B cell (primary cell): ENCODE measurements around the gene ZNF804A. TPM values are rescaled to one million over a fixed set of nuclear protein-coding genes. Genes with fewer than 3 reads are reported as not detected.

Experiments used
- ATAC-seq: fragments of 200-7000 bp; cut with Tn5 transposase; one replicate; pipeline ENCODE4 v1.10.0; 2021; ENCODE audit warnings: low read depth, mild to moderate bottlenecking, moderate number of reproducible peaks, moderate library complexity
- CTCF ChIA-PET: fragments of 350-600 bp; sonication (Branson Sonifier 250); formaldehyde crosslinking; loops from one replicate; lab custom pipeline; 2021; ENCODE audit warnings: antibody characterized with exemption, inconsistent platforms; lab: Charles Lee
- POLR2A ChIA-PET: fragments of 350-600 bp; sonication (Branson Sonifier 250); formaldehyde crosslinking; loops from one replicate; lab custom pipeline; 2021; ENCODE audit warnings: antibody characterized with exemption; lab: Charles Lee
- DNase-seq: peaks from one replicate; pipeline ENCODE4 v3.0.0; 2013
- H2AFZ ChIP-seq: 2 replicates; pipeline ENCODE4 v1.6.1; 2012; ENCODE audit warnings: mild to moderate bottlenecking, low read depth, low read length; ENCODE audit not compliant: insufficient read depth, poor library complexity, severe bottlenecking
- H3K27ac ChIP-seq, 2 donors: 1 replicate in 1 of 2; 2 replicates in 1 of 2; pipeline ENCODE4 v1.5.1; 2012 to 2013; ENCODE audit warnings: low read length in 2 of 2, mild to moderate bottlenecking in 2 of 2, moderate library complexity in 1 of 2
- H3K27me3 ChIP-seq, 4 experiments: fragments of 200-600 bp in 1 of 4; sonication (generic) in 1 of 4; replicated peaks in 1 of 4; 1 replicate in 2 of 4; 2 replicates in 2 of 4; pipeline versions ENCODE4 v1.6.1 to v1.7.0; 2013 to 2016; ENCODE audit warnings: low read length in 3 of 4, mild to moderate bottlenecking in 2 of 4, mixed read lengths in 1 of 4, moderate library complexity in 1 of 4; ENCODE audit not compliant: insufficient read depth in 4 of 4, control insufficient read depth in 3 of 4; ENCODE audit errors: control extremely low read depth in 1 of 4
- H3K36me3 ChIP-seq, 2 experiments: replicated peaks in 1 of 2; 1 replicate in 1 of 2; 2 replicates in 1 of 2; pipeline versions ENCODE4 v1.6.1 to v1.7.1; 2013; ENCODE audit warnings: low read length in 1 of 2; ENCODE audit not compliant: insufficient read depth in 2 of 2, control insufficient read depth in 1 of 2; ENCODE audit errors: control extremely low read depth in 1 of 2, extremely low read depth in 1 of 2
- H3K4me1 ChIP-seq, 2 donors: fragments of 200-600 bp in 1 of 2; sonication (generic) in 1 of 2; 1 replicate in 1 of 2; 2 replicates in 1 of 2; pipeline versions ENCODE4 v1.5.1 to v1.6.1; 2013 to 2017; ENCODE audit warnings: low read length in 2 of 2; ENCODE audit not compliant: control insufficient read depth in 2 of 2, insufficient read depth in 2 of 2
- H3K4me2 ChIP-seq: replicated peaks from 2 replicates; pipeline ENCODE3; 2012; ENCODE audit warnings: mild to moderate bottlenecking, low read depth, low read length; ENCODE audit not compliant: poor library complexity, severe bottlenecking
- H3K4me3 ChIP-seq, 5 experiments: fragments of 200-600 bp in 1 of 5; sonication (generic) in 1 of 5; 1 replicate in 3 of 5; 2 replicates in 2 of 5; pipeline versions ENCODE4 v1.5.1 to v1.7.0; 2011 to 2016; ENCODE audit warnings: low read length in 4 of 5, mild to moderate bottlenecking in 4 of 5, low read depth in 2 of 5, control low read depth in 1 of 5, moderate library complexity in 1 of 5; ENCODE audit not compliant: insufficient read depth in 1 of 5; ENCODE audit errors: control extremely low read depth in 1 of 5, extremely low read depth in 1 of 5
- H3K79me2 ChIP-seq: fragments of 200-600 bp; sonication (generic); one replicate; pipeline ENCODE4 v1.6.0; 2016; ENCODE audit warnings: low read length; ENCODE audit not compliant: control insufficient read depth, insufficient read depth
- H3K9ac ChIP-seq: fragments of 200-600 bp; sonication (generic); 2 replicates; pipeline ENCODE4 v1.6.1; 2017; ENCODE audit warnings: mild to moderate bottlenecking, low read length, moderate library complexity
- H3K9me3 ChIP-seq, 3 donors: one replicate each; pipeline versions ENCODE4 v1.6.1 to v1.7.1; 2013; ENCODE audit warnings: low read length in 2 of 3; ENCODE audit not compliant: control insufficient read depth in 2 of 3, insufficient read depth in 1 of 3; ENCODE audit errors: control extremely low read depth in 1 of 3
- H4K20me1 ChIP-seq: 2 replicates; pipeline ENCODE4 v1.6.0; 2012; ENCODE audit warnings: mild to moderate bottlenecking, low read length; ENCODE audit not compliant: insufficient read depth, control insufficient read depth, poor library complexity, severe bottlenecking
- H3K27ac Mint-ChIP-seq: one replicate; pipeline ENCODE4 v1.8.0; 2021; ENCODE audit warnings: mixed read lengths
- H3K27me3 Mint-ChIP-seq: one replicate; pipeline ENCODE4 v1.8.0; 2021; ENCODE audit warnings: mixed read lengths
- H3K4me1 Mint-ChIP-seq: one replicate; pipeline ENCODE4 v1.8.0; 2021; ENCODE audit warnings: mixed read lengths
- H3K4me3 Mint-ChIP-seq: one replicate; pipeline ENCODE4 v1.8.0; 2021; ENCODE audit warnings: mixed read lengths
- H3K9me3 Mint-ChIP-seq: one replicate; pipeline ENCODE4 v1.8.0; 2022; ENCODE audit warnings: mixed read lengths; ENCODE audit not compliant: insufficient read depth
- EZH2 ChIP-seq: IDR thresholded peaks from 2 replicates; pipeline ENCODE4 v1.6.1; 2012; ENCODE audit warnings: borderline replicate concordance, low read depth, mild to moderate bottlenecking, moderate library complexity, low read length; ENCODE audit not compliant: insufficient read depth, poor library complexity, severe bottlenecking
- WGBS: methylation state at CpG from one replicate; pipeline ENCODE4 v1.1.5; 2013; ENCODE audit warnings: missing lambda C conversion rate; ENCODE audit not compliant: insufficient coverage; 5-methylcytosine and 5-hydroxymethylcytosine counted together
- intact Hi-C: fragments of 100-400 bp; cut with micrococcal nuclease; formaldehyde crosslinking; loops from one replicate; pipeline ENCODE4 v1.10.0; 2022
- polyA plus RNA-seq: library from polyadenylated mRNA; depleted of rRNA; stranded (reverse); fragments of >200 nt; gene quantifications from 2 replicates; pipeline ENCODE4 v1.2.3, GENCODE V29; 2012
- total RNA-seq, 2 donors: library from RNA; stranded (reverse); fragments of 120-200 nt in 1 of 2; gene quantifications; 1 replicate in 1 of 2; 2 replicates in 1 of 2; pipeline versions ENCODE4 v1.2.3 to v1.2.4, GENCODE V29; 2013 to 2022
- TF ChIP-seq, protein P1 (sequence below): fragments of 200-600 bp; IDR thresholded peaks from one replicate; pipeline ENCODE4 v1.8.0; 2022; ENCODE audit warnings: antibody characterized with exemption, mild to moderate bottlenecking

Gene ZNF804A
- total and polyA plus RNA-seq, 2 donors (not counting 1 experiment from before 2014, with no cell fraction given) = 1.2 to 2.4 TPM

DNA sequence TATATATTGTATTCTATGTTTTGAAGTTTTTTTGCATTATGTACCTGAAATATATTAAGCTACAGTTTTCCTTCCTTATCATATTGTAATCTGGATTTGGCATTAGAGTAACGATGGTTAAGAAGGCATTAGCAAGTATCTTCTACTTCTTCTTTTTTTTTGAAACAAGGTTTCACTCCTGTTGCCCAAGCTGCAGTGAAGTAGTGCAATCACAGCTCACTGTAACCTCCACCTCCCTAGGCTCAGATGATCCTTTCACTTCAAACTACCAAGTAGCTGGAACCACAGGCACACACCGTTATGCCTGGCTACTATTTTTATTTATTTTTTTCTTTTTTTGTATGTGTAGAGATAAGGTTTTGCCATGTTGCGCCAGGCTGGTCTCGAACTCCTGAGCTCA lies 201.1 kb downstream of the ZNF804A start:
- H3K27me3 ChIP-seq = no peaks in the 10 kb centered on the region
- no peak overlapping the region for H3K4me3 ChIP-seq
- no peaks in the 10 kb centered on the region for H3K79me2 ChIP-seq
- no peak for DNase-seq
- POLR2A ChIA-PET = no interaction called here
- no peaks in the 10 kb centered on the region for H3K9me3 Mint-ChIP-seq
- H3K4me1 ChIP-seq = no peaks in the 10 kb centered on the region
- no peaks in the 10 kb centered on the region for H3K9me3 ChIP-seq
- H3K36me3 ChIP-seq = no peaks in the 10 kb centered on the region
- H3K27me3 Mint-ChIP-seq = no peaks in the 10 kb centered on the region
- H3K4me1 Mint-ChIP-seq = peaks cover 4% of the 10 kb centered on the region
- H3K27ac Mint-ChIP-seq = no peak overlapping the region
- intact Hi-C loops = no loop called here
- ATAC-seq = no peak
- no peaks in the 10 kb centered on the region for H4K20me1 ChIP-seq
- H3K9ac ChIP-seq = no peak overlapping the region
- no peak overlapping the region for H2AFZ ChIP-seq
- TF ChIP-seq EZH2 = no peak
- TF ChIP-seq, protein P1, sequence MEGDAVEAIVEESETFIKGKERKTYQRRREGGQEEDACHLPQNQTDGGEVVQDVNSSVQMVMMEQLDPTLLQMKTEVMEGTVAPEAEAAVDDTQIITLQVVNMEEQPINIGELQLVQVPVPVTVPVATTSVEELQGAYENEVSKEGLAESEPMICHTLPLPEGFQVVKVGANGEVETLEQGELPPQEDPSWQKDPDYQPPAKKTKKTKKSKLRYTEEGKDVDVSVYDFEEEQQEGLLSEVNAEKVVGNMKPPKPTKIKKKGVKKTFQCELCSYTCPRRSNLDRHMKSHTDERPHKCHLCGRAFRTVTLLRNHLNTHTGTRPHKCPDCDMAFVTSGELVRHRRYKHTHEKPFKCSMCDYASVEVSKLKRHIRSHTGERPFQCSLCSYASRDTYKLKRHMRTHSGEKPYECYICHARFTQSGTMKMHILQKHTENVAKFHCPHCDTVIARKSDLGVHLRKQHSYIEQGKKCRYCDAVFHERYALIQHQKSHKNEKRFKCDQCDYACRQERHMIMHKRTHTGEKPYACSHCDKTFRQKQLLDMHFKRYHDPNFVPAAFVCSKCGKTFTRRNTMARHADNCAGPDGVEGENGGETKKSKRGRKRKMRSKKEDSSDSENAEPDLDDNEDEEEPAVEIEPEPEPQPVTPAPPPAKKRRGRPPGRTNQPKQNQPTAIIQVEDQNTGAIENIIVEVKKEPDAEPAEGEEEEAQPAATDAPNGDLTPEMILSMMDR = no peak
- no peak overlapping the region for H3K4me3 Mint-ChIP-seq
- no peak overlapping the region for H3K4me2 ChIP-seq
- no peak overlapping the region for H3K27ac ChIP-seq
- CTCF ChIA-PET = no interaction called here
- 90% methylated on average over 2 of the region's 4 CpGs for WGBS

DNA sequence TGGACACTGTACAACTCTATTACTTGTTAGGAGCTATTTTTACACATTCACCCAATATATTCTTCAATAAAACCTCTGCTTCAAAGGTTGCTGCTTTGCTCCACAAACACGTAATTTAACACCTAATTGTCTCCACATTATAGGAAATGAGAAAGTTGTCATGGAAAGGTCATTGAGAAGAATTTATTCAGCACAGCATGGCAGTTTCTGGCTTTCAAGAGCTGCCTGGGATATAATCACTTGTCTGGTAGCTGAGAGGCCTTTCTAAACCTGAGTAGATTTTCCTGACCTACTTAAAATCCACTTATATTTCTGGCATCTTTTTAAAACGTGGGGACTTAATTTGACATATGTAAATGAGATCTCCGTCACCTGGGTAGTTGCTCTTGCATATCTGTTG lies 216.1 kb downstream of the ZNF804A start:
- Histone ChIP-seq H3K27me3 (no peaks in the 10 kb centered on the region), H3K9me3 (no peaks in the 10 kb centered on the region), H3K9ac (no peak overlapping the region), H3K4me1 (no peaks in the 10 kb centered on the region), H3K4me2 (no peak overlapping the region), H3K79me2 (no peaks in the 10 kb centered on the region), H3K27ac (no peak overlapping the region), H3K4me3 (no peak overlapping the region), H2AFZ (no peak overlapping the region), H3K36me3 (no peaks in the 10 kb centered on the region), H4K20me1 (no peaks in the 10 kb centered on the region)
- ChIA-PET POLR2A (no interaction called here), CTCF (no interaction called here)
- H3K27me3 Mint-ChIP-seq = no peaks in the 10 kb centered on the region
- no peaks in the 10 kb centered on the region for H3K4me1 Mint-ChIP-seq
- TF ChIP-seq, protein P1 = no peak
- TF ChIP-seq EZH2 = no peak
- ATAC-seq (no peak), DNase-seq (no peak)
- peaks cover 5% of the 10 kb centered on the region for H3K9me3 Mint-ChIP-seq
- no CpG with 5 or more reads among the region's 3 CpGs for WGBS
- H3K27ac Mint-ChIP-seq = no peak overlapping the region
- no peak overlapping the region for H3K4me3 Mint-ChIP-seq
- intact Hi-C loops = no loop called here
